Measurements from ENCODE around the gene CCNY. TPM values are rescaled to one million over a fixed set of nuclear protein-coding genes. Genes with fewer than 3 reads are reported as not detected.

Gene CCNY
- total RNA-seq, 2 experiments from 2014 or later = 42.2 to 48.8 TPM

DNA sequence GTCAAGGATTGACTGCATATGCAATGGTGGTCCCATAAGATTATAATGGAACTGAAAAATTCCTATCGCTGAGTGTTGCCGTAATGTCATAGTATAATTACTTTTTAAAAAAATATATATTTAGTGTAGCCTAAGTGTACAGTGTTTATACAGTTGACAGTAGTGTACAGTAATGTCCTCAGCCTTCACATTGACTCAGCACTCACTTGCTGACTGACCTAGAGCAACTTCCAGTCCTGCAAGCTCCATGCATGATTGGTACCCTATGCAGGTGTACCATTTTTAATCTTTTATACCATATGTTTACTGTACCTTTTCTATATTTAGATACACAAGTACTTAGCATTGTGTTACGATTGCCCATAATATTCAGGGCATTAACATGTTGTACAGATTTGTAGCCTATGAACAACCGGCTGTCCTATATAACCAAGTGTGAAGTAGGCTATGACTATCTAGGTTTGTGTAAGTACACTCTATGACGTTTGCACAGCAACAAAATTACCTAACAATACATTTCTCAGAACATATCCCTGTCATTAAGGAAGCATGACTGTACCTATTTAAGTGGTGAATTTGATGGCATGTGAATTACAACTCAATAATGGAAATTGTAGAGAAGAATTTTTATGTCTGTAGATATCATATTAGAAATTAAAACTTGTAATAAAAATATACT lies 40.9 kb downstream of the CCNY start:
- Mint-ChIP-seq H3K9me3 (no peaks in the 10 kb centered on the region), H3K4me1 (ENCODE audit: low read depth) (peaks cover 73% of the 10 kb centered on the region), H3K27ac (no peak overlapping the region), H3K36me3 (ENCODE audit: low read depth) (peaks cover 3% of the 10 kb centered on the region), H3K27me3 (no peaks in the 10 kb centered on the region), H3K4me3 (no peak overlapping the region)
- ChIA-PET CTCF (no interaction called here), POLR2A (no interaction called here)
- intact Hi-C loops (cut with micrococcal nuclease) = loop anchor here (5.0 kb wide), 1 partner anchor 35 kb away; no protein-coding TSS in a partner anchor
- peak; percentile 40 for ATAC-seq
- no peak for DNase-seq
- TF ChIP-seq, protein P1, sequence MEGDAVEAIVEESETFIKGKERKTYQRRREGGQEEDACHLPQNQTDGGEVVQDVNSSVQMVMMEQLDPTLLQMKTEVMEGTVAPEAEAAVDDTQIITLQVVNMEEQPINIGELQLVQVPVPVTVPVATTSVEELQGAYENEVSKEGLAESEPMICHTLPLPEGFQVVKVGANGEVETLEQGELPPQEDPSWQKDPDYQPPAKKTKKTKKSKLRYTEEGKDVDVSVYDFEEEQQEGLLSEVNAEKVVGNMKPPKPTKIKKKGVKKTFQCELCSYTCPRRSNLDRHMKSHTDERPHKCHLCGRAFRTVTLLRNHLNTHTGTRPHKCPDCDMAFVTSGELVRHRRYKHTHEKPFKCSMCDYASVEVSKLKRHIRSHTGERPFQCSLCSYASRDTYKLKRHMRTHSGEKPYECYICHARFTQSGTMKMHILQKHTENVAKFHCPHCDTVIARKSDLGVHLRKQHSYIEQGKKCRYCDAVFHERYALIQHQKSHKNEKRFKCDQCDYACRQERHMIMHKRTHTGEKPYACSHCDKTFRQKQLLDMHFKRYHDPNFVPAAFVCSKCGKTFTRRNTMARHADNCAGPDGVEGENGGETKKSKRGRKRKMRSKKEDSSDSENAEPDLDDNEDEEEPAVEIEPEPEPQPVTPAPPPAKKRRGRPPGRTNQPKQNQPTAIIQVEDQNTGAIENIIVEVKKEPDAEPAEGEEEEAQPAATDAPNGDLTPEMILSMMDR (IDR thresholded peaks at IDR 0.05) = no peak

DNA sequence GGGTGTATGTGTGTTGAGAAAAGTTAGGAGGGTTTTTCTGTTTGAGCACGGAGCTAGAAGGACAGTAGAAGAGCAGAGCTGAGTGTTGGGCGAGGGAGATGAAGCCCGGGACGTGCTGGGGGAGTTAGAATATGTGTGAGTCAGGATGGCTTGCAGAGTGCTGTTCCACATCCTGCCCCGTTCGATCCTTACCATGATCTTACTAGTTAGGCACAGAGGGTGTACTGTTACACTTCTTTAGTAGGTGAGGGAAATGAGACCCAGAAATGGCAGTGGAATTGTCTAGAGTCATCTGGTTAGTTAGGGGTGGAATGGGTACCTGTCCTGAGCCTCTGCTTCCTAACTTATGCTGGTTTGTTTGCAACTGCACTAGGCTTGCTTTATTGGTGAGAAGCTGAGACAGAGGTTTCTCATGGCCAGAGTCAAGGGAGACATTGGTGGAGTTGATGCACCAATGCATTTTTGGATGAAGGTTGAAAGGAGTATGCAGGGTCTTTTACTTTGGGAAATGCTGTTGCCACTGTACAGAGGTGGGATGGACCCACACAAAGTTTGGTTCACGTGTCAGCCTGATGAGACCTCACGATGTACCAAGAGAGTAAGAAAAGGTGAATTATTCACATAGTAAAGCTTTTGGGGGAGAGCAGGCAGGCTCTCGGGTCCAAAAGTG lies 42.4 kb downstream of the CCNY start:
- intact Hi-C loops (cut with micrococcal nuclease) = loop anchor here (5.0 kb wide), 1 partner anchor 36 kb away; no protein-coding TSS in a partner anchor
- ATAC-seq = peak; percentile 89
- CTCF ChIA-PET = interaction anchor here (0.8 to 2.0 kb wide), 3 partner anchors 10 to 229 kb away, joined by 3 to 6 read pairs (median 3); no protein-coding TSS in a partner anchor
- peak overlapping the region; percentile 30 for H3K4me3 Mint-ChIP-seq
- TF ChIP-seq, protein P1 (IDR thresholded peaks at IDR 0.05) = no peak
- H3K27me3 Mint-ChIP-seq = no peaks in the 10 kb centered on the region
- peak overlapping the region; percentile 84 for H3K27ac Mint-ChIP-seq
- H3K4me1 Mint-ChIP-seq (ENCODE audit: low read depth) = peaks cover 65% of the 10 kb centered on the region
- POLR2A ChIA-PET = interaction anchor here (0.9 to 1.7 kb wide), 4 partner anchors 21 to 51 kb away, joined by 3 to 5 read pairs (median 3); no protein-coding TSS in a partner anchor
- no peaks in the 10 kb centered on the region for H3K9me3 Mint-ChIP-seq
- DNase-seq = peak; percentile 62
- H3K36me3 Mint-ChIP-seq (ENCODE audit: low read depth) = no peaks in the 10 kb centered on the region

DNA sequence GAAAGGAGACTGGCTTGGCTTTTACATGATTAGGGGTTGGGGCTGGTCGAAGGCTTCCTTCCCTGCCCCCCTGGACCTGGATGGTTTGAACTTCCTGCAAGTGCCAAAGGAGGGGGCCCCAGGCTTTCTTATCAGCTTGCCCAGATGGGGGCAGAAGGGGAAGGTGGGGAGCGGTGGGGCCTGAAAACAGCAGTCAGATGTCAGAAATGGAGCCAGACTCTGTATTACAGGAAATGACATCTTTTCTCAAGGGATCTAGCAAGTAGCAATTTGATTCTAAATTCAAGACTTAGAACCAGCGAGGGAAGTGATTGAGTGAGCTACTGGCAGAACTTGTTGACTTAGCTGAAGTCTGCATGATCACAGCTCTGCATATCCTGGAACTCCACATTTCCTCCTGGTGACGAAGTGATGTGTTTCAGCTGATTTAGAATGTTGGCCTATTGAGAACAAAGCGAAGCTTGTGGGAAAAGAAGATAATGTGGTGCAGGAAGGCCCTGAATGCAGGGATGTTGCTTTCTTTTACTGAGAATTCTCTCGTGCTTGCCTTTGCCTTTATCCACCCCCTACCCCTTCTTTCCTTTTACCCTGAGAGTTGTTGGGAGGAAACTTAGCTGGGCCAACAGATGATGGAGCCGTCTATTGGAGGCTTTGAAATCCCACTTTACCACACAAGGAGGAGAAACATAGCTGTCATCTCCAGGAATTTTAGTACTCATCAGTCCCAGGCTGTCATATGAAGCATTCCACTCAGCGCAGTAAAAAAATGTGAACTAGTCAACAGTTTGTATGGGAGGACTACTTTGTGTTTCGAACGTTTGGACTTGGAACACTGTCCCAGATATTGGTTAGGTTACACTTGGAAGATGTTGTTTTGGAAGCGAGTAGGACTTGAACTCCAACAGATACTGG lies 43.2 kb downstream of the CCNY start:
- Mint-ChIP-seq H3K27ac (peak overlapping the region; percentile 84), H3K4me3 (peak overlapping the region; percentile 30), H3K9me3 (no peaks in the 10 kb centered on the region), H3K36me3 (ENCODE audit: low read depth) (no peaks in the 10 kb centered on the region), H3K27me3 (no peaks in the 10 kb centered on the region), H3K4me1 (ENCODE audit: low read depth) (peaks cover 65% of the 10 kb centered on the region)
- ATAC-seq (peak; percentile 50), DNase-seq (peak; percentile 48)
- ChIA-PET POLR2A (interaction anchor here (0.9 to 1.7 kb wide), 4 partner anchors 22 to 51 kb away, joined by 3 to 5 read pairs (median 3); no protein-coding TSS in a partner anchor), CTCF (interaction anchor here (1.0 to 2.0 kb wide), 3 partner anchors 11 to 183 kb away, joined by 3 to 6 read pairs (median 3); no protein-coding TSS in a partner anchor)
- TF ChIP-seq, protein P1 (IDR thresholded peaks at IDR 0.05) = no peak
- intact Hi-C loops (cut with micrococcal nuclease) = loop anchor here (5.0 kb wide), 1 partner anchor 37 kb away; no protein-coding TSS in a partner anchor

DNA sequence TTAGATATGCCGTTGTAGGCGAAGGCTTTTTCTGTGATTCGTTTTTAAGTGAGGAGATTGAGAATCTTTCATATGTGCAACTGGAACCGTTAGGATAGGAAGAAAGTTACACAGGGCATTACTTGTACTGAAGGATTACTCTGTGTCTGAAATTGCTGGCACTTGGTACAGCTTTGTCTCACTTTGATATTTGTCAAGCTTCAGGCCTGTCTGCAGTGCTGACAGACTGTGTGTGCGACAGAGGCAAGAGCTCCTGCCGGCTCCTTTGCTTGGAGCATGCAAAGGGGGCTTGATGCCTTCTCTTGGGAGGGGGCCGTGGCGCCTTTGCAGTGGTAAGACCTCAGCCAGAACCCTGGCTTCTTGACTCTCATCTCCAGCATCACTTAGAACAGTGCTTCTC lies 45.8 kb downstream of the CCNY start:
- Mint-ChIP-seq H3K4me3 (no peak overlapping the region), H3K27me3 (no peaks in the 10 kb centered on the region), H3K36me3 (ENCODE audit: low read depth) (peaks cover 6% of the 10 kb centered on the region), H3K9me3 (no peaks in the 10 kb centered on the region), H3K4me1 (ENCODE audit: low read depth) (peaks cover 65% of the 10 kb centered on the region), H3K27ac (no peak overlapping the region)
- TF ChIP-seq, protein P1 (IDR thresholded peaks at IDR 0.05) = no peak
- ChIA-PET POLR2A (no interaction called here), CTCF (no interaction called here)
- DNase-seq (no peak), ATAC-seq (no peak)
- intact Hi-C loops (cut with micrococcal nuclease) = no loop called here

Data from activated CD8-positive, alpha-beta T cell treated with anti-CD3 and anti-CD28 coated beads for 36 hours (primary cell).